RCC 7860 (cell line): ENCODE results near the gene FOXN3.
"Not testable (repeated sequence)": the region's sequence is repeated elsewhere in the genome, so short reads cannot be mapped to it uniquely, and the experiment has no call there.

Experiments used
- DNase-seq: peaks from one replicate; pipeline ENCODE4 v3.0.0-alpha.2; 2015; ENCODE audit warnings: low spot score
- FAIRE-seq: peaks from 2 replicates; lab custom pipeline; 2012; peaks lifted over from hg19 to GRCh38; lab: Jason Lieb, UNC

Gene FOXN3

DNA sequence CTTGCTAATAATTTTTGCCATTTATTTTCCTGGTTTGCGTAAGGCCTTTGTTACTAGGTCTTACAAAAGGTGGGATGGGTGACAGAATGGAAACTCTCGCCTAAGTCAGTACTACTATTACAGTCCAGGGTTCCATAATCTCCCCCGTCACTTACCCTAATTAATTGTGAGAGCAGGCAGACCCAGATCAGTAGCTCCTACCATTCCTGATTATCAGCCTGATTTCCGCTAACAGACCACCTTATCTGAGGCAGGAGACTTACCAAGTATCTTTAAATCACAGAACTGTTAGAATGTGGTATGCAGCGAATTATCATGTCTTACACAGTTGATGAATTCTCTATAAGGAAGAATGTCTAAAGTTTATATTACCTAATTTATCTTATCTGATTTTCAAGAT is 234.7 kb downstream of the FOXN3 start:
- FAIRE-seq (no peak), DNase-seq (no peak)

DNA sequence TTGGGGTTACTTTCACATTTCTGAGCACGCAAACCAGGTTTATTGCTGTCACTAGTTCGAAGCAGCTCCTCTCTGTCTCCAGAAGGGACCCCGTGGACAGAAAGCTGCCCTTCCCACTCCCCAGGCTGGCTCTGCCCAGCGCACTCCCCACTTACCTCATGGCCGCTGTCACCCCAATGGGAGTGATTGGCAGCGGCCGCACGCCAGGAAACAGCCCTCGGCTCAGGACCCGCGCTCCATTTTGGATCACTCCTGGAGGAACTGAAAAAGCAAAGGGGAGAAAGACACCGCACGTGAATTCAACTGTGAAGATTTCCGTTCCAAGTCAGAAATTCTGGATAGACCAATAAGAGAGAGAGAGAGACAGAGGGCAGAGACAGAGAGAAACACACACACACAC is 236.5 kb downstream of the FOXN3 start:
- FAIRE-seq (no peak), DNase-seq (no peak)

DNA sequence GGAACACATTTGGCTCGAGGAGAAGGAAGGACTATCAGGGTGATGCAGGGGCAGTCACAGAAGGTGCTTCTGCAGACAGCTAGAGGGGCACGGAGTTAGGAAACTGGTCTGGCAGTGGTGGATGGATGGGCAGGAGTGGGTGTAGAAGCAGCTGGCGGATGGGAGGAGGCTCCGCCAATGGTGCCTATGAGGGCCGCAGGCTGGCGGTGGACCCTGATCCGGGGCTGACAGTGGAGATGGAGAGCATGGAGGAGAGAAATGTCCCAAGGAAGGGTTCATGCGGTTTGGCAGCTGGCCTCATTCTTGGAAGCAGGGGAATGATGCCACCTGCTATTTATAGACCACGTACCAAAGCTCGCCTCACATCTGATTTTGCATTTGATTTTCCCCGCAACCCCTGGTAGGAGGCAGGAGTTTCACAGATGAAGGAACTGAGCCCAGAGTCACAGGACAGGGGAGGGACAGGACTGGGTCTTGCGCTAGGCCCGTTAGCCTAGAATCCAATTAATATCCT is 237.1 kb downstream of the FOXN3 start:
- DNase-seq (no peak), FAIRE-seq (no peak)

DNA sequence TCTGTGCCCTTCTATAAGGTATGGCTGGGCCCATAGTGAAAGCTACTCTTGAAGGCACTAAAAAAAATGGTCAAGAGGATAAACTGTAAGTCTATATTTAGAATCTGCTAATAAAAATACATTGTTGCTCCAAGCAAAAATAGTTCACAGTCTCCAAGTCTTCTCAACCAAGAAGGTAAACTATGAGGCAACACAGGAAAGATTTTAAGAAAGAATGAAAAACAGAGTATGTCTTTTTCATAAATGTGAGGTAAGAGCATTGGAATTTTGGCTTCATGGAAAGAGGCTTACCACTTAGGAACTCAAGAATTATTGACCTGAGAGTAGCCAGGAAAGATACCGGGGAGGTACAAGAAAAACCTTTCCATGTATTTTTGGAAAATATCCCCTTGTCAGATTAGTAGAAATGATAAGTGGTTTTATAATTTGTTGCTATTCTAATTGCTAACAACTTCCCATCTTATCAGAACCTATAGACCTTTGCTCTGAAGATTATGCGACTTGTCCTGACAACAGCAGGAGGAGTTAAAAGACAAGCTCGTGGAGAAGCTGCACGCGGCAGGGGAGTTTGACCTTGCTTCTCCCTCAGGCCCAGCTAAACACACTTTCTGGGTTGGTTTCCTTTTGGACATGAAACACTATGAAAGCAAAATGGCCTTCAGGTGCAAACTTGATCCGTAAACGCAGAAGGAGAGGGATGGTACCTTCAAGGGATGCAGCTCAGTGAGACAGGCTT is 238.1 kb downstream of the FOXN3 start:
- no peak for FAIRE-seq
- no peak for DNase-seq

DNA sequence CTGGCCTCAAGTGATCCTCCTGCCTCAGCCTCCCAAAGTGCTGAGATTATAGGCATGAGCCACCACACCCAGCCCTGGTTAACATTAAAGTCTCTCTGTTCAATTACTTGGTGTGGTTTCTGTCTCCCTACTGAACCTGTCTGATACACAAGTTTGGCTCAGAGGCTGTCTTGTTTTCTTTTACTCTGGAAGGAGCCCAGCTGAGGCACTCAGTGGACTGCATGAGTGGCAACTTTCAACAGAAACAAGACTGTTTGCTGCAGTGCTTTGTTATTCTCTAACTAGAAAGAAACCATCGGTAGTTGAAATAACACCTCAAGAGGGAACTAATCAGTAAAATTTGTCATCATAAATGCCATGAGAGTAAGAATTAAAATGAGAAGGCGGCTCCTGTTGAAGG is 238.7 kb downstream of the FOXN3 start:
- no peak for FAIRE-seq
- DNase-seq = no peak

DNA sequence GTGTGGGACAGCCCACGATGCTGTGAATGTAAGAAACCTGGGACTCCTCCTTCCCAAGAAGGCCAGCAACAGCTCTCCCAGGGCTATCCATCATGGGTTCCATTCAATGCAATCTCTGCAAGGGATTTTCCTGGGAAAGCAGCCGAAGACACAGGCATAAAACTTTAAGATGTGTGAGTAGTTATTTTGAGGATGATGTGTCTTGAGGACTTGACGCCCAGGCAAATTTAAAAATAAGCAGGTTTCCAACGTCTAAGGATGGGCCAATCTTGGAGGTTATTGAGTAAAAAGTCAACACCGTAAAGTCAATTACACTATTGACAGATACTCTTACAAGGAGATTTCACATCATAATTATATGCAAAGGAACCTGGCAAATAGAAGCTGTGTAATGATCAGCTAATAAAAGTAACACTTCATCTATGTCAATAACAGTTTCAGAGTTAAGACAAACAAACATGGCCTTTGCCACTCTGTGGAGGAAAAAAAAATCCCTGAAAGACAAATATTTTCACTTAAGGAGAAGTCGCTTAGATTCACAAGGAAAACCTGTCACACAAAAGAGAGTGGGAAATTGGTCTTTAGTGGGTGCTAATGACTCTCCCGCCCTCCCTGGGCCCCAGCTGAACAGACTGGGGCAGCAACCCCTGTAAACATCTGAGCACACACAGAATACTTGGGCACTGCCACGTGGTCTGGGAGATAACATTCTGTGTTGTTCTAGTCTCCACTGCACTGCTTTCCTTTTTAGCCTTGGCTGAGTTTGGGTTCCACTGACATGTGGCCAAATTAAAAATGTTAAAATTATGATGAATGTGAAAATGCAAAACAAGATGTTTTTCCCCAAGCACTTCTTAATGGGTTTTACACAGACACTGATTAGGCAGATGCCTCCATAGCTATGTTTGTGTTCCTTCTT is 240.9 kb downstream of the FOXN3 start:
- FAIRE-seq (no peak), DNase-seq (no peak)

DNA sequence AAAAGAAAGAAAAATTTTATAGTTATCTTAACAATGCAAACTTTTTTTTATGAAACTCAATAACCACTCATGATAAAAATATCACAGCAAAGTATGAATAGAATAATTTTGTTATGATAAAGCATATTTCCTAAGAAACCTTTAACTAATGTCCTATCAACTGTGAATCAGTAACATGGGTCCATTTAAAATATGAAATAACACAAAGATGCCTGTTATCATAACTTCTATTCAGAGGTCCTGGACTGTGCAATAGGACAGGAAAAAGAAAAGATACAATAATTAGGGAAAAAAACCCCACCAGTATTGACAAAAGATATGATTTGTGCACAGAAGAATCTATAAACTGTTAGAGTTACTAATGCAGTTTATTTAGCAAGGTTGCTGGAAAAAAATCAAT is 245.4 kb downstream of the FOXN3 start:
- DNase-seq (no peak), FAIRE-seq (no peak)

DNA sequence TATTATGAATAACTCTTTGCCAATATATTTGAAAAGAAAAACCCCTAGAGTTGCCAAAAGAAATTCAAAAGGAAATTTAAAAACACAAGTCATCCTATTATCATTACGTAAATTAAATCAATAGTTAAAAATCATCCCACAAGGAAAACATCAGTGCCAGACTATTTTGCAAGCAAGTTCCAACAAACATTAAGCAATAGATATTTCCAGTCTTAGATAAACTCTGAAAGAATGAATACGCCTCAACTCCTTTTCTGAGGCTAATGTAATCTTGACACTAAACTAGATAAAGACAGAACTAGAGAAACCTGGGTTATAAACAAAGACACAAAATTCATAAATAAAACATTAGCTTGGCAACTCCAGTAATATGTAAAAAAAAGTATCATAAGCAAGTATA is 245.9 kb downstream of the FOXN3 start:
- FAIRE-seq (no peak), DNase-seq (no peak)

DNA sequence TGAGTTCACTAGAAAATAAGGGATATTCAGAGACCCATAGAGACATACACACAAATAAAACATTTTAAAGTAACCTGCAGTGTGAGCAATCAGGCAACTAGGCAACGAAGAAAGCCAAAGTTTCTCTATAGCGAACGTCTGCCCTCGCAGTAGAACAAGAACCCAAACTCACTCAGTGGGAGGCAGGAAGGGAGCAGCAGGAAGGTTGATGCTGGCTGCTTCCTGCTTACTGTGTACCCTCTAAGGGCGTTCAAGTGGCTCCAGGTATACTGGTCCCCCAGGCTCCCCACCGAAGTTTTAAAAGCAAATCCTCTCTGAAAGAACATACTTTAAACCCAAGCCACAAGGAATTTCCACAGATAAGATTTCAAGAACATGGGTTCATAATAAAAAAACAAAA is 249.3 kb downstream of the FOXN3 start:
- DNase-seq = no peak
- no peak for FAIRE-seq

DNA sequence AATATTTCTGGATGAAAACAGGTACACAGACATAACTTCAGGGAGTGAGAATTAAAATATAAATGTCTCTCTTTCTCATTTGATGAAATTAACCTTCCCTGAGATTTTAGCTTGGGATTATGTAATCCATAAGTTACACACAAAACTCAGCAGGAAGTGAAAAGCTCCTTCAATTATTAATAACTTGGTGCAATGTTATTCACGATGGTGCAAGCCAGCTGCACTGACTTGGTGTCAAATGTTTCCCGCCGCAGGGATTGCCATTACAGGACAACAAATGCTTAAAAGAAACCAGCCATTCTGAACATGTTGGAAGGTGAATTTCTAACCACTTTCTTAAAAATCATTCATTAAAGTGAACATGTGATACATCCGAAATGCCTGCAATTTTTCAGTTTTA is 250.4 kb downstream of the FOXN3 start:
- FAIRE-seq (no peak), DNase-seq (no peak)

DNA sequence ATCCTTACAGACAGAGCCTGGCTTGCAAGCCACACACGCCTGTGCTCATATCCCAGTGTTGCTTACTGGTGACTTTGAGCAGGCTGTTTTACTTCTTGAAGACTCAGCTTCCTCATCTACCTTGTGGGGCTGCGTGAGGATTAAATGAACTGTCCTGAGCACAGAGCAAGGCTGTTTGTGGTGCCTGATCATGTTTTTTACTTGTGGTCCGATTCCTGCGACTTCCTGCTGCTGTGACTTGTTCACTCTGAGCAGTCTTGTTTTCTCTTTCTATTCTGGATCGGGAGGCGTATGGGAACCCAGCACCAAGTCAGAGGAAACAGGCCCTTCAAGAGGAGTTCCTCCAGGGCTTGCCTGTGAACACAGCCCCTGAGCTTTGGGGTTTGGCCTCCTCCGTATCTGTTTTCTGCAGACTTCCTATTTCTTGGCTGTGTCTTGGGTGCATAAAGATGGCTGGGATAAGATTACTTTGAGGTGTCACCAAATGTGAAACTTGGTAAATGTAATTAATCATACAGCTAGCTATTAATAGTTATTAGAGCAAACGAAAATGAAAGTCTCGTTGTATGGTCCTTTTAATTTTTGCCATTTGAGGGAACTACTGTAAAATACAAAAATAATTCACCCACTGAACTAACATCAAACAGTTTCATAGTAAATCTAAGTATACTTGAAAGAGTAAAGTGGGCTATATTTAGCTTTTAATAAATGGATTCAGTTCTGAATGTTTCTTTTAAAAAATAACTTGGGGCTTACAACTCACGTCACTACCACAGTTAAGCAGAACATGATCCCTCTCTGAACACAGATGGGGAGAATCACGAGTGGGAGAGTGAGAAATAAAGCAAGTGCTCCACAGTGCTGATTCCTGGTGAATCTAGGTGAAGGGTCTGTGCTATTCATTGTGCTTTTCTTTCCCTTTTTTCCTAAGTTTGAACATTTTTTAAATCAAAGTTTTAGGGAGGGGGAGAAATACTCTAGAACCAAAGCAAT is 251.5 kb downstream of the FOXN3 start:
- DNase-seq (no peak), FAIRE-seq (no peak)

DNA sequence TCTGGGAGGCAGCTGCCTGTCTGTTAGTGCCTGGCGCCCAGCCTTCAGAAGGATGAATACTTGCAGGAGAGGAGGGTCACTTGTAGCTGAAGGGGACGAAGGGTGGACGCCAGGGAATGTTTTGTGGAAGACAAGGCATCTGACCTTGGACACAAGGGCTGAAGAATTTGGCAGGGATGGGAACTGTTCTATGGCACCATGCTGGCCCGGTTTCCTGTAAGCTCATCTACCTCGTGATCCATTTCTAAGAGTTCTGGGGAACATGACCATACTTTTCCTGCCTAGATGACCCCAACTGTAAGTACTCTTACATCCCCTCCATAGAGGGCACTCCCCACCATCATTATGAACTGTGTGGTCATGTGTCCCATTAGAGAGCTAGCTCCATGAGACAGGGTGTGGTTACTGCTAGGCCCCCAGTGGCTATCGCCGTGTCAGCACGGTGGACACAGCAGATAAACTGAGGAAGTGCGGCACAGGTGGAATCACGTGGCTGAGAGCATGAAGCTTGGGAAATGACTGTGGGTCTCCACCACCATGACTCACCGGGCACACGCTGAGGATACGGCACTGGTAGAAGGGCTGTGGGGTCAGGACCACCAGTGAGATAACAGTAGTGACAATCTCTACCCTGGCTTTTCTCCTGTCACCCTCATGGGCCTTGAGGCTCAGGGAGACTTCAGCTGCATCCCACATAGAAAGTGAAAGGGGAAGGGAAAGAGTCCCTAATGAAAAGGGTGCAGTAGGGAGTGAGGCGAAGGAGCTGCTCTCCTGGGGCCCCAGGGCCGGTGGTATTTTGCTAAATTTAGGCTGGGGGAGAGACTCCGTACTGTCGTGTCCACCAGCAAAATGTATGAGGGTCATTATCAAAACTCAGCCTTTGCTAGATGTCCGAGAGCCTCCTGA is 252.6 kb downstream of the FOXN3 start:
- FAIRE-seq = no peak
- no peak for DNase-seq

DNA sequence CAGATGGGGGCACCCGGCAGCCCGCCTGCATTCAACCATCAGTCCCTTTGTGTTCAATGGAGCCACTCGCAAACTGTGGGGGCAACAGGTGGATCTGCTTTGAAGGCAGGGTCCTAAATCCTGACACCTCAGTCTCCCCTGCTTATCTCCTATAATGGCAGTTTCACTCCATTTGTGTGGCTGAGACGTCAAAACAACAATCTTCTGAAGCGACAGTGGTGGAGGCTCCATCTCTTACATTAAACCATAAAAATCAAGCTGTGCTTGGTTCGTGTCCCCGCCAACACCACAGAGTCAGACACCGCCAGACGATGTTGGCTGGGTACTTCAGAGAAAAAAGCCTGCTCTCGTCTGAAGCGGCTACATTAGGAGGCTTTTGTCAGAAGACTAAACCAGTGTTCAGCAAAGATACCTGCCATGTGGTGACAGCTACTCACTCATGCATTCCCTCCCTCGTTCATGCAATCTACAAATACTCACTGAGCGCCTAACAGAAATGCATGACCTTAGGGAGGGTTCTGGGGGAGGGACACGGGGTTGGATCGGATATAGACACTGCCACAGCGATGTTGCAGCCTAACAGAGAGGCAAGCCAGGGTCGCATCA is 253.9 kb downstream of the FOXN3 start:
- no peak for FAIRE-seq
- no peak for DNase-seq

DNA sequence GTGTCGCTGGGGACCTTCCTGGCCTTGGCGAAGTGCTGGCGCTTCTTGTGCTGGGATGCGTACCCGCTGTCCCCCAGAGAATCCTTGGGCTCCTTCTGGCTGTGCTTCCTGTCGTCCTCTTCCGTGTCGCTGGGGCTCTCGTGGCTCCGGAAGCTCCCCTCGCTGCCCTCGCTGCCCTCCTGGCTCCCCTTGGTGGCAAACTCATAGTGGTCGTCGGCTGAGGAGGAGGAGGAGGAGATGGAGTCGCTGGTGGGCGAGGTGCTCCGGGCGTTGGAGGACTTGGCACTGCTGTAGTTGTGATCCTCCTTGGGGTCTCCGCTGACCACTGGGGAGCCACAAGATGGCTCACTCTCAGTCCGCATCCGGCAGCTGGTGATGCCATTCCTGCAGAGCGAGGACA is 254.4 kb downstream of the FOXN3 start:
- no peak for DNase-seq
- no peak for FAIRE-seq

DNA sequence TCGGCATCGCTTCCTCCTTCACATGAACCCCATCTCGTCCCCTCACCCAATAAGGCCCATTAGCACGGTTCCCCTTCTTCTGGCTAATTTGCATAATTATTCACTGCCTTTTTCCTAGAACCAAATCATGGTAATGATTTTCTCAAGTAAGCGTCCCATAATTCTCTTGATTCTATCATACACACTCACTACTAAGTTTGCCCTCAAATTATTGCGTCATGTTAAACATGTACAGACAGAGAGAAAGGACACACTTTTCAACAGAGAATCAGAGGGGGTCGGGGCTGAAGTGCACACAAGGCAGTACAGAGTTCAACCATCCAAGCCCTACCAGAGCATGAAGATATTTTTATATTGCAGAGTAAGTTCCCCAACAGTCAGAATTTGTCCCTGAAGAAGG is 256.6 kb downstream of the FOXN3 start:
- FAIRE-seq (no peak), DNase-seq (no peak)

DNA sequence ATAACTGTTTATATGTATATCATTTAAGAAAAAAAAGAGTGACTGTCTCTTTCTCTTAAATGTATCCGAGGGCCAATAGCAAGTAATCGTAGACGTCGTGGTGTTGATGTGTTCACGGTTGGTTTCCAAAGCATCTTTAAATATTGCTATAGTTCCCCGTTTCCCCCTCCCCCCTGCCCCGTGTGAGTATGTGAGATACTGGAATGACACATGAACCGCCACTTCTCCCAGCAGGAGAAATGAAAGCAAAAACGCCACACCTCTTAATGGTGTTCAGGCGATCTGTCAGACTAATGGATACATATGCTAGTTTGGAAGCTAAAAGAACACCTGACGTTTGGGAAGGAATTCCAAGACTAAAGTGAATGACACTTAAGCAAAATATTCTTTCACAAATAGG is 258.3 kb downstream of the FOXN3 start:
- no peak for DNase-seq
- FAIRE-seq = no peak

DNA sequence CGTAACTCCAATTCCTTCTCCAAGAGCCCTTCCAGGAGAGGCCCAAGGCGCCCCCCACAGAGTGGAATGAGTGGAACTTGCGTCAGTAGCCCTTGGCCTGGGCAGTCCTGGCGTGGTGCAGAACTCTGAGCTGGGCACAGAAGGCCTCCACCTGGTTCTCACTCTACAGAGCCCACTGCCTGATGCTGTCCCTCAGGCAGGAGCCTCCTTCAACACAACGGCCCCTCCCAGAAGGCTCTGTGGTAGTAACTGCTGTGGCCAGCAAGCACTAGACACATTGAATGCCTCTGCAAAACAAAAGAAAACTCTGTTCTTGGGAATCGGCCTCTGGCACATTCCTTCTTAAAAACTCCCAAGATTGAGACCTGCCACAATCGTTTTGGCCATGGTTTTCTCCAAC is 258.9 kb downstream of the FOXN3 start:
- DNase-seq, FAIRE-seq: not testable (repeated sequence)

DNA sequence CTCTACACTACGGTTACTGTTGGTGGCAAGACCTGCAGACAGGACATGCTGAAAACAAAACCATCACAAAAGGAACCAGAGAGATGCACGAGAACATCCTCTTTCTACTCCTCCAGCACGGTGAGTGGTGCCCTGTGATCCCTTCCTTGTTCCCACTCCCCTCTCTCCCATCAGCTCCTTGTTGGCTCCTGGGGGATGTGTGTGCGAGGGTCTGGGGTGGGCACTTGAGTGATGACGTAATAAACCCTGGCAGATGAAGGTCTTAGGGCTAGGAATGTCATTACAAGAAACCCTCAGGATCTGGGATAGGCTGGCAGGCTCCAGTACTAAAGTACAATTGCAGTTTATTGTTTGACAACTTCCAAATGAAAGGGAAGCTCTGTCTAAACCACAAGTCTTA is 261.5 kb downstream of the FOXN3 start:
- FAIRE-seq = no peak
- DNase-seq = no peak

DNA sequence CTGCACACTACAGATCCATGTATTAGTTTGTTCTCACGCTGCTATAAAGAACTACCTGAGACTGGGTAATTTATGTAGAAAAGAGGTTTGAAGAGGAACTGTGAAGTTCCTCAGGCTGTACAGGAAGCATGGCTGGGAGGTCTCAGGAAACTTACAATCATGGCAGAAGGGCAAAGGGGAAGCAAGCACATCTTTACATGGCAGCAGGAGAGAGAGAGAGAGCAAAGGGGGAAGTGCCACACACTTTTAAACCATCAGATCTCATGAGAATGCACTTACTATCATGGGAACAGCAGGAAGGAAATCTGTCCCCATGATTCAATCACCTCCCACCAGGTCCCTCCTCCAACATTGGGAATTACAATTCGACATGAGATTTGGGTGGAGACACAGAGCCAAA is 265.3 kb downstream of the FOXN3 start:
- not testable (repeated sequence) for DNase-seq, FAIRE-seq
